GM19372 (cell line): Measurements from ENCODE around the gene WNT1.

Source experiments
- ATAC-seq: cut with Tn5 transposase; IDR thresholded peaks from one replicate; pipeline ENCODE4 v1.9.1; 2021; ENCODE audit warnings: mild to moderate bottlenecking, low read depth, moderate library complexity; ENCODE audit not compliant: unreplicated experiment

Gene WNT1

GRCh38 chr12:48998497-48999353 lies 20.6 kb downstream of the WNT1 start:
- no peak for ATAC-seq

GRCh38 chr12:48999371-49000131 lies 21.4 kb downstream of the WNT1 start, which contains the start of gene DDN:
Gene DDN (minus strand): TSS chr12:48999375. CDS start chr12:48999287, 88 bp downstream.
- ATAC-seq = no peak

GRCh38 chr12:49000346-49000745 lies 22.2 kb downstream of the WNT1 start:
- no peak for ATAC-seq

DNA sequence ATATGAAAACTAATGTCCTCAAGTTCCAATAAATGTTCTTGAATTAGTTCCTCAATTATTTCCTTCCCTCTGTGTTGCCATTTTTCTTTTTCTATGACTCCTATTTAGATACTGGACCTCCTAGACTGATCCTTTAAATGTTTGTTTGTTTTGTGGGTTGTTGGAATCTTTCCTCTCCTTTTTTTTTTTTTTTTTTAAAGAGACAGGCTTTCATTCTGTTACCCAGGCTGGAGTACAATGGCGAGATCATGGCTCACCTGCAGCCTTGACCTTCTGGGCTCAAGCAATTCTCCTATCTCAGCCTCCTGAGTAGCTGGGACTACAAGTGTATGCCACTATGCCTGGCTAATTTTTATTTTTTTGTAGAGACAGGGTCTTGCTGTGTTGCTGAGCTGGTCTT lies 30.8 kb downstream of the WNT1 start:
- ATAC-seq = no peak

GRCh38 chr12:49010092-49010668 lies 32.1 kb downstream of the WNT1 start:
- ATAC-seq = no peak

DNA sequence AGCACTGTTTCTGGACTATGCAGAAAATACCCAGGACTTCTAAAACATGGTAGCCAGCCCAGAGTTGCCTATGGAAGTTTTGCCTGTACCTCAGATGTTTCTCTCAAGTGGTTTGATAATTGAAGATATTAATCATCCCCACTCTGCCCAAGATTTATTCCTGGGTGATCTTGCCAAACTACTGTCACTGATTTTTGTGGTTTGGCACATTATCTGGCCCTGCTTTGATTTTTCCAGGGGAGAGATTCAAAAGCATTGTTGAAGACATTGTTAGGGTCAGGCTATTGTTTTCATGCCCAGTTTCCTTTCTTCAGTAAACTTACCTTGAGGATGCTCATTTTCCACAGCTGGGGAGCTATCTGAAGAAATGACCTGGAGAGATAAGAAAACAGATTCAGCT lies 34.6 kb downstream of the WNT1 start:
- ATAC-seq = no peak

GRCh38 chr12:49013428-49013827 lies 35.3 kb downstream of the WNT1 start:
- no peak for ATAC-seq

- no peak for ATAC-seq
Measured at GRCh38 chr12:49014547-49014946, 36.4 kb downstream of the WNT1 start.

DNA sequence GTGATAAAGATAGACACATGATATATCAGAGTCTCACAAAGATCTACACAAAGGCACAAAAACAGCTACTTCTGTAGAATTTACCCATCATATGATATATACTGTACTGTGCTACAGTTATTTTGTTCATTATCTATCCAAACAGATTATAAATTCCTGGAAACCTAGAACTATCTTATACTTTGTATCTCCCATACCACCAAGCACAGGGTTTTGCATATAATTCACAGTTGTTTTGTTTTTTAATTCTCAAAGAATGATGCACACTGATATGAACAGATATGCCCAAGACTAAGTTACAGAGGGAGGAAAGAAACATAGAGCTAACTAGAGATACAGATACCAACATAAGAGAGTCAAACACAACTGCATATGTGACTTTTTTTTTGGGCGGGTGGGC lies 37.1 kb downstream of the WNT1 start:
- no peak for ATAC-seq

GRCh38 chr12:49017891-49018260 lies 39.8 kb downstream of the WNT1 start:
- ATAC-seq = peak; percentile 9

DNA sequence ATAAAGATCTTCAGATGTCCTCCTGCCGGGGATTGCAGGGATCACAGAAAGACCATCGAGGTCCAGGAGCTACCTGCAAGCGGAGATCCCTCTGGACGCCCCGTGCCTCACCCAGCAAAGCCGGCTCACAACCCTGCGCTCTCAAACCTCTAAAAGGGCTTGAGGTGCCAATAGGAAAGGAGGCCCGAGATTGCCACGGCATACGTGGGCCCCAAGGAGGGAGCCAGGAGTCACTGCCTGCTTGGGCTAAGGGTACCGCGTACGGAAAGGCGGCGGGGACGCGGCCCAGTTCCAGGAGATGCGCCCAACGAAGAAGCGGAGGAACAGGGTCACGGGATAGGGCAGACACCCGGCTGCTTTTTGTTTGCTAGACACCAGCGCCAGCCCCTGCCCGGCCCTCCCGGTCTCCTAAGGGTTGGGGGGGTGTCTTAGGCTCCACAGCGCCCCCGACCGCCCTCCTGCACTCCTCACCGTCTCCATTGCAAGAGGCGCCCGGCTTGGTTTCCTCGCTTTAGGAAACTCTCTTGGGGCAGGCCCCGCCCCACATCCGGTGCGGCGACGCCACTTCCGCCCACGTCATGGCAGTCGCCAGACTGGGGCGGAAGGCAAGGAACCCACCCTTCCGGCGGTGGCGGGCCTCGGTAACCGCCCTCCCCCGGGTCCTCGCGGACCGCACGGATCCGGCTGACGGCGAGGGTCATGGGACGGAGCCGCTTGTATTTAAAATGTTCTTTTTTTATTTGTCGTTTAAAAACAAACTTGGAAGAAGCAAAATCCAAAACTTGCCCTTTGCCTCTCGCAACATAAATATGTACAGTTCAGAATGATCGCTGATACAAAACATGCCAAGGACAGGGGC lies 40.4 kb downstream of the WNT1 start, which contains the start of gene PRKAG1:
Gene PRKAG1, minus strand, starts transcription at position 516 of the 859 bp plus-strand sequence. Its CDS starts 36 bp downstream, at position 480.
- peak; percentile 82 for ATAC-seq

DNA sequence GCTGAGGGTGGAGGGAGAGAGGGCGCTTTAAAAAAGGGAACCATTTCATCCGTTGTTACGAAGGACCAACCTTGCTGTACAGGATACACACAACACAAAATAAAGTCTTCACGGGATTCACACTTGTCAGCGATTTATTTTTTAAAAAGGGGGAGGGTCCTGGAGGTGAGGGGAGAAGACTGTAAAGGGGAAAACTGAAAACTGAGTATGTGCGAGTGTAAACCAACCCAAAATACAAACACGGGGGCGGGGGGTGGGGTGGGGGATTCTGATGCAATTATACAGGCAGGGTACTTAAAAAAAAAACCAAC lies 41.0 kb downstream of the WNT1 start:
- ATAC-seq = no peak

DNA sequence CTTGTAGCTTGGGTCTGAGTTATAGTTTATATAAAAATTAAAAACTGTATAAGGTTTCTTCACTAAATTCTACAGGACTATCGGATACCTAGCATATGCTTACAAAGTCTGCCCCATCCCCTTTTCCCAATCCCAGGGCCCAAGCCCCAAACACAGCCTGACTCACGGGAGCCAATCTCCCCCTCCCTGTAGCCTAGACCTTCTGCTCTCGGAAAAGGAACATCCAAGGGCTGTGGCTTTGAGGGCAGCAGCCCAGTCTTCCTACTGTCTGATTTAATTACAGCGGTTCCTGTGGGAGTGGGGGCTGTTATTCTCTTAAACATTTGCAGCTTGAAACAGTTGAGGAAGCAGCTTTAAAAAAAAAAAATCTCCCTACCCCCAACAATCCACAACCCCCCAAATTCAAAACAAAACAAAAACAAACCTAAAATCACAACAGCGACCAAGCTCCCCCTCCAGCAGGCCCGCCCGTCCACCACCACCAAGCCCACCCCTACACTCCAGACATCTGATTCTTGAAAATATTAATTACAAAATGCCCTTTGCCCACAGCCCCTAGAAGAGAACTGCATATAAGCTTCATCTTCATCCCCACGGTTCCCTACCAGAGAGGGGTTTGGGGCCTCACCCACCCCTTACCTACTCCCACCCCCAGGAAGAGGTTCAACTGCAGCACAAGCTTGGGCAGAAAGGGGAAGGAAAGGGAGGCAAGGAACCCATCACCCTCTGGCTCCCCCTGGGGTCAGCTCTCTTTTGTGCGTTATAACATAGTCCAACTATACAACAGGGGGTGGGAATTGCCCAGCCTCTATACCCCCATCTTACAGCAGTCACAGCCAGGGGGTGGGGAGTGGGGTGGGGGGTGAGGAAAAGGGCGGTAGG lies 41.6 kb downstream of the WNT1 start:
- ATAC-seq = no peak

DNA sequence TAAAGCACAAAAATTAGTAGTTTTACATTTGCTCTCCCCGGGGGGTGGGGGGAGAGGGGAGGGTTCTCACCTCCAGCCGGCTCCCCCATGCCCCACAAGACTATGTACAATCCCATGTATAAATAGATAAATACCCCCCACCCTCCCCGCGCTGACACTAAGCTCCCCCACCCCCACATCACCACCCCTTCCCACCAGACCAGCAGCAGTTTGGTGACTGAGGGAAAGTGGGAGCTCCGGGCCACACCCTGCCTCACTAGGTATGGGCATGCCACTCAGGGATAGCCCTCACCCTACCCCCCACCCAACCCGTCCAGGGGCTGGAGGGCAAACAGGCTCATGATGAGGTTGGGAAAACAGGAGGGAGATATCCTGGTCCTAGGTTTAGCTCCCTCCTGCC lies 42.3 kb downstream of the WNT1 start:
- ATAC-seq = no peak

- no peak for ATAC-seq
Measured at GRCh38 chr12:49021292-49021915, 43.3 kb downstream of the WNT1 start.

DNA sequence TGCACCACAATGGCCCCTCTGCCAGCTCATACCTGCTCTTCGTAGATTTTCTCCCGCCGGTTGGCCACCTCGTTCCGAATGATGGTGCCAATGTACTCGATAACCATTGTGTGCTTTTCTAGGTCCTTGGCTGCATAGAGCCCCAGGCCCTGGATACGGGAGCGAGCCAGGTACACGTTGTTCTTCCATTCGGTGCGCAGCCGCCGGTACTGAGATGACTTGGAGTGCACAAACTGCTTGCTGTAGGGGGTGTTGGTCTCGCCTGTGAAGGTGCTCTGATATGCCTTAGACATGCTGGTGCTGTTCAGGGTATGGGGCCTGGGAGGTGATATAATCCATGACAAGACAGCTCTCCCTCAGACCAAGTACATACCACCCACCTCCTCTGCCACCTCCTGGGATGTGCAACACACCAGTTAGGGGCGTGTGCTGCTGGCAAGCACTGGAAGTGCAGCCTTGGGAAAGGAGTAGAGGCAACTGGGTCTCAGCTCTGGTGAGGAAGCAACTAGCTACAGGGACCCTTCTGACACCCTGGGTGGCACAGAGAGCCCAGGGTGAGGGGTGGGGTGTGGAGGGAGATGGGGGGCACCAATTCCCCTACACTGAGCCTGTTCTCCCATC lies 44.5 kb downstream of the WNT1 start:
- ATAC-seq = no peak

GRCh38 chr12:49023812-49024211 lies 45.7 kb downstream of the WNT1 start:
- no peak for ATAC-seq

GRCh38 chr12:49024543-49024942 lies 46.4 kb downstream of the WNT1 start:
- no peak for ATAC-seq

DNA sequence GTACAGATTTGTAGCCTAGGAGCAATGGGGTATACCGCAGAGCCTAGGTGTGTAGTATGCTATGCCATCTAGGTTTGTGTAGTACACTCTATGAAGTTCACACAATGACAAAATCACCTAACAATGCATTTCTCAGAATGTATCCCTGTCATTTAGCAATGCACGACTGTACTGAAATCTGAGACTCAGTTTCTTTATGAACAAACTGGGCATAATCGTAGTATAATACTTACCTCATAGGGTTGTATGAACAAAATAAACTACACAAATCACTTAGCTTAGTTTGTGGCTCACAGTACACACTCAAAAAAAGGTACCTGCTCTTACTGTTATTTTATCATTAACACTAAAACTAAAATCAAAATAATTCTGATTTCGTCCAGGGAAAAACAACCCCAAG lies 47.3 kb downstream of the WNT1 start:
- ATAC-seq = no peak
